Measurements from ENCODE around the gene PPP2R2B.

The PPP2R2B gene

GRCh38 chr5:146592352-146592751 is 286.2 kb downstream of the PPP2R2B start:
- TF ChIP-seq CTCF (IDR thresholded peaks at IDR 0.05; ENCODE audit: low read depth, low read length) (no peak), MYC (IDR thresholded peaks at IDR 0.05; ENCODE audit: low read depth, low read length) (no peak), POLR2A (IDR thresholded peaks at IDR 0.05; ENCODE audit: extremely low read depth, insufficient read length) (no peak), MAX (IDR thresholded peaks at IDR 0.05; ENCODE audit: low read depth, low read length) (no peak)
- no peak overlapping the region for H3K4me3 ChIP-seq (ENCODE audit: low read depth, low read length)
- DNase-seq (ENCODE audit: low read depth): no peak

GRCh38 chr5:146589028-146589345 is 289.6 kb downstream of the PPP2R2B start:
- DNase-seq (ENCODE audit: low read depth): no peak
- TF ChIP-seq POLR2A (IDR thresholded peaks at IDR 0.05; ENCODE audit: extremely low read depth, insufficient read length) (no peak), CTCF (IDR thresholded peaks at IDR 0.05; ENCODE audit: low read depth, low read length) (no peak), MYC (IDR thresholded peaks at IDR 0.05; ENCODE audit: low read depth, low read length) (no peak), MAX (IDR thresholded peaks at IDR 0.05; ENCODE audit: low read depth, low read length) (no peak)
- H3K4me3 ChIP-seq (ENCODE audit: low read depth, low read length): no peak overlapping the region

GRCh38 chr5:146588331-146589027 is 290.1 kb downstream of the PPP2R2B start:
- DNase-seq (ENCODE audit: low read depth): no peak

GRCh38 chr5:146586752-146587151 is 291.8 kb downstream of the PPP2R2B start:
- H3K4me3 ChIP-seq (ENCODE audit: low read depth, low read length): no peak overlapping the region
- DNase-seq (ENCODE audit: low read depth): peak; percentile 5
- TF ChIP-seq MAX (IDR thresholded peaks at IDR 0.05; ENCODE audit: low read depth, low read length) (no peak), POLR2A (IDR thresholded peaks at IDR 0.05; ENCODE audit: extremely low read depth, insufficient read length) (no peak), MYC (IDR thresholded peaks at IDR 0.05; ENCODE audit: low read depth, low read length) (no peak), CTCF (IDR thresholded peaks at IDR 0.05; ENCODE audit: low read depth, low read length) (no peak)

More at GRCh38 chr5:146588331-146589027, 290.1 kb downstream of the PPP2R2B start:
- no peak for TF ChIP-seq MYC (IDR thresholded peaks at IDR 0.05; ENCODE audit: low read depth, low read length)
- TF ChIP-seq CTCF (IDR thresholded peaks at IDR 0.05; ENCODE audit: low read depth, low read length): no peak
- no peak for TF ChIP-seq MAX (IDR thresholded peaks at IDR 0.05; ENCODE audit: low read depth, low read length)
- no peak for TF ChIP-seq POLR2A (IDR thresholded peaks at IDR 0.05; ENCODE audit: extremely low read depth, insufficient read length)
- no peak overlapping the region for H3K4me3 ChIP-seq (ENCODE audit: low read depth, low read length)

GRCh38 chr5:146584750-146585149 is 293.8 kb downstream of the PPP2R2B start:
- no peak for TF ChIP-seq CTCF (IDR thresholded peaks at IDR 0.05; ENCODE audit: low read depth, low read length)
- no peak for TF ChIP-seq MYC (IDR thresholded peaks at IDR 0.05; ENCODE audit: low read depth, low read length)
- no peak for TF ChIP-seq MAX (IDR thresholded peaks at IDR 0.05; ENCODE audit: low read depth, low read length)
- no peak overlapping the region for H3K4me3 ChIP-seq (ENCODE audit: low read depth, low read length)
- no peak for DNase-seq (ENCODE audit: low read depth)
